SHP77 (cell line): ENCODE results near the gene AJM1.

Experiments used
- DNase-seq, 2 experiments: peaks; one replicate each; lab custom pipeline; 2025; lab: John Stamatoyannopoulos, UW

Gene AJM1

GRCh38 chr9:136808075-136808805 is 34.0 kb upstream of the AJM1 start:
- DNase-seq = no peak

DNA sequence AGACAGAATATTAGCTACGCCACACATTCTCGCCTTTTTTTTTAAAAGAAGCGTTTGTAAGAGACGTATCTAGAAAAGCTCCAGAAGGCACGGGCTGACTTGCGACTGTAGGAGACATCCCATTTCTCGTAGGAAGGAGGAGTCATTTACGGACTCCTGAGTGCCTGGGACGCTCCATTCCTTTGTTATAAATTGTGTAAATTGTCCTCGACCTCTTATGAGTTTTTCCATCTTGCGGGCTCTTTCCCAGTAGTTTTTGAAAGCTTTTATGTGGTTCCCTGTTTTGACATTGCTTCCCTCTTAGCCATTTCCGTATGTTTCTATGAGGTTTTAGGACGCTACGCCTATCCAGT is 33.5 kb upstream of the AJM1 start:
- no peak for DNase-seq

GRCh38 chr9:136814725-136815421 is 27.4 kb upstream of the AJM1 start:
- DNase-seq = no peak

GRCh38 chr9:136815422-136815782 is 26.9 kb upstream of the AJM1 start:
- DNase-seq = no peak

GRCh38 chr9:136820971-136821825 is 21.1 kb upstream of the AJM1 start:
- DNase-seq = no peak

DNA sequence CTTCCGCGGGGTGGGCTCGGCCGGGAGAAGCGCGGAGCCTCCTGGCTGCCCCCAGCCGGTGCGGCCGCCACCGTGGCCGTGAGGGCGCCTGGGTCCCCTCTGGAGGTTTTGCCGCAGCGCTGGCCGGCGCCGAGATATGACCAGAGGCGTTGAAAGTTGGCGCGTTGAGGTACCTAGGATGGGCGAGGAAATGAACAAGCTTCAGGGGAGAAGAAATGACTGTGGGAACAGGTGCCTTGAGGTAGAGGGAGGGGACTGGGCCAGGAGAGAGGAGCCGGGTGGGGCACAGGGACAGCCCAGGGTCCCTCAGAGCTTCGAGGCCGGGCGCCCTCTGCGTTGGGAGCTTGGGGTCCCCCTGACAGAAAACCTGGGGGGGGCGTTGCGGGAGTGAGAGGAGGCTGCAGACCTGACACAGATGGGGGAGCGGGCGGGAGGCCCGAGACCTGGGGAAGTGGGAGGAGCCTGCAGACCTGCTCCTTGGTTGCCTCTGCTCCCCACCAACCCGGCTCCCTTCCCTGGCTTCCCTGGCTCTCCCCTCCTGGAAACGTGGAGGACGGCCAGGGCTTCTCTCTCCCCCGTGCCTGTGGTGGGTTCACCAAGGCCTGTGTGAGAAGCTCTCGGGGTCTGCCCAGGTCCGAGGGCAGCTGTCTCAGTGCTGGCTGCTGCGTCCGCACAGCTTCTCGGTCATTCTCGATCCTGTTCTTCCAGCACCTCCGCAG is 20.3 kb upstream of the AJM1 start:
- no peak for DNase-seq

DNA sequence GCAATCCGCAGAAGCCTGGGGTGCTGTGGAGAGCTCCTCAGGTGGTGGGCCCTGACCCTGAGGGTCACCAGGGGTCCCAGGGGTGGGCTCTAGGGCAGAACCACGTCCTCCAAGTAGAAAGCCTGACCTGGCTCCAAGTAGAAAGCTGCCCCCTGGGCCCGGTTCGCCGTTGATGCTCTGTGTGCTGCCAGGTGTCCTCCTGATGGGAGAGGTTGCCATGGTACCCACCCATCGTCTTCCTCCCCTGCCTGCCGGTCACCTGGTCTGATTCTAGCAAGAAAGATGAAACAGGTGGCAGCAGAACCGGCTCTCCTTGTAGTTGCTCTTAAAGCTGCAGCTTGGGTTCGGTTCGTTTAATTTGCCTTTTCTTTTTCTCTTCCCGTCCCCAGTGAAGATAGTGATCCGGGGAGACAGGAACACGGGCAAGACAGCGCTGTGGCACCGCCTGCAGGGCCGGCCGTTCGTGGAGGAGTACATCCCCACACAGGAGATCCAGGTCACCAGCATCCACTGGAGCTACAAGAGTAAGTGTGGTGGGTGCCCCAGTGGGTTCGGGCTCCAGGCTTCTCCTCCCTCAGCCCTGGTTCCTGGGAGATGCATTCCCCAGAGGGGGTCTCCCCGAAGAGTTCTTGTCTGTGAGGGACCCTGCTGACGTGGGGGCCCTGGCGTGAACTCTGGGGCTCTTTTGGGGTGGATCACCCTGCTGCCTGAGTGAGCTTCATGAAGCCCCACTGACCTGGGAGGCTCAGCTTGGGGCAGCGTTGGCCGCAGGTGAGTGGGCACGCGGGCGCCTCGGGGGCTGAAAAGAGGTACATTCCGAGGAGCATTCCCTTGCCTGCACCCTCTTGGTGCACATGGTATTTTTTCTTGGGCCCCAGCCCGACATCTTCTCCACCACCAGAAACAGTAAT is 18.9 kb upstream of the AJM1 start:
- no peak for DNase-seq

GRCh38 chr9:136824496-136825225 is 17.6 kb upstream of the AJM1 start:
- DNase-seq = no peak

DNA sequence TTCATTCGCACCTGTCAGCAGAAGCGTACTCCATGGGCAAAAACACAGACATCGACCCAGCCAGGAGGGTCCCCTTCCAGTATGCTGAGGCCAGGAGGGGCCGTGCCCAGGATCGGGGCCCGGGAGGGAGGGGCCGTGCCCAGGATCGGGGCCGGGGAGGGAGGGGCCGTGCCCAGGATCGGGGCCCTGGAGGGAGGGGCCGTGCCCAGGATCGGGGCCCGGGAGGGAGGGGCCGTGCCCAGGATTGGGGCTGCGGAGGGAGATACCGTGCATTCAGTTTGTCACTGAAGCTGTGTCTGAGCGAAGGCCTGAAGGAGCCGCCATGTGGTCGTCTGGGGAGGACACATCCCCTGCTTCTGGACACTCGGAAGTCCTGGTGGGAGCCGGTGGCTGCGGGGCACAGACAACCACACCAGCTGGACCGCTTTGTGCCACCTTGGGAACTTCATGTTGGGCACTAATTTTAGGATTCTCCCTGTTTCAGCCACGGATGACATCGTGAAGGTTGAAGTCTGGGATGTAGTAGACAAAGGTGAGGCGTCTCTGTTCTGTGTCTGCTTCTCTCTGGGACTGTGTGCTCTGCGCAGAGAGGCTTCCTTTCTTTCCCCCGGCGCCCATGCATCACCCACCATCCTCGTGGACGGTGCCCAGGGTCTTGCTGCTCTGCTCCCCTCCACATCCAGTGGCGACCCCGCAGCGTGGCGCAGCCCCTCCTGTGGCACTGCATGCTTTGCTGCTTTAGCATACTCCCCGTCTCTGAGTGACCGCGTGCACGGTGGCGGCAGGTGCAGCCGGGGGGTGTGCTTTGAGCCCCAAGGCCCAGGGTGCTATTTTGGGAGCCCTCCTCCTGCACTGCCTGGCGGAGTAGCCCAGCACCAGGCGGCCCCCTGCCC is 16.7 kb upstream of the AJM1 start:
- no peak for DNase-seq

GRCh38 chr9:136826188-136826541 is 16.1 kb upstream of the AJM1 start:
- no peak for DNase-seq

DNA sequence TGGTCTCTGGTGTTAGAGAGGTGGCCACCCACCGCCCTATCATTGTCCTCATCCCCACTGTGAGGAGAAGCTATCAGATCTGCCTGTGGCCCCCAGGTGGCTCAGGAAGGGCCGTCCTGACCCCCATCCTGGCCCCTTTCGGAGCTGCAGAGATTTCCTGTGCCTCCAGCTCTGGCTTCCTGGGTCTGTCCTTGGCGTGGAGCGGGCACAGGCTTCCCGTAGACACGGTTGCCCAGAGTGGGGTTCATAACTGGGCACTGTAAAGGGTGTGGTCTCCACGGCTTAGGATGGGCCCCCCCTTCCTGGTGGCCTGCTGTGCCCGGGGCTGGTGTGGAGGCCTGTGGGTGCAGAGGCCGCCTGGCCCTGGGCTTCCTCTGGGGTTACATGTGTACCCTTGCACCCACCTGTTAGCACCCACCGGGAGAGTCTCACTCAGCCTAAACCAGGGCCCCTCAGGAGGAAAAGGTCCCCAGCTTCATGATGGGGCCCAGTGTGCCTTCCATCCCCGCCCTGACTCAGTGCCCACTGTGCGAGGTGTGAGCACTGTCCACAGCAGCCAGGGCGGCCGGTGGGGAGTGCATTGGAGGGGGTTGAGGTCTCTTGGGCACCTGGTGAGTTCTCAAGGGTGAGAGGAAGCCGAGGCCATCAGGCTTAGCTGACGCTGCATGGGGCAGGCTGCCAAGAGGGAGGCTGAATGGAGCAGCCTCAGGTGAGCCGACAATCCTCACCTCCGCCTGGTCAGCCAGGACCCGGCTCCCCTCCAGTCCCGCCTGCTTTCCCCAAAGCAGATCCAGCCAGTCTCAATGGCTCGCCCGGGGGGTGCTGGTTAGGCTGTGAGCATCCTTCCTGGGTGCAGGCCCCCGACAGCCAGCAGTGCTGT is 15.3 kb upstream of the AJM1 start:
- DNase-seq = no peak

DNA sequence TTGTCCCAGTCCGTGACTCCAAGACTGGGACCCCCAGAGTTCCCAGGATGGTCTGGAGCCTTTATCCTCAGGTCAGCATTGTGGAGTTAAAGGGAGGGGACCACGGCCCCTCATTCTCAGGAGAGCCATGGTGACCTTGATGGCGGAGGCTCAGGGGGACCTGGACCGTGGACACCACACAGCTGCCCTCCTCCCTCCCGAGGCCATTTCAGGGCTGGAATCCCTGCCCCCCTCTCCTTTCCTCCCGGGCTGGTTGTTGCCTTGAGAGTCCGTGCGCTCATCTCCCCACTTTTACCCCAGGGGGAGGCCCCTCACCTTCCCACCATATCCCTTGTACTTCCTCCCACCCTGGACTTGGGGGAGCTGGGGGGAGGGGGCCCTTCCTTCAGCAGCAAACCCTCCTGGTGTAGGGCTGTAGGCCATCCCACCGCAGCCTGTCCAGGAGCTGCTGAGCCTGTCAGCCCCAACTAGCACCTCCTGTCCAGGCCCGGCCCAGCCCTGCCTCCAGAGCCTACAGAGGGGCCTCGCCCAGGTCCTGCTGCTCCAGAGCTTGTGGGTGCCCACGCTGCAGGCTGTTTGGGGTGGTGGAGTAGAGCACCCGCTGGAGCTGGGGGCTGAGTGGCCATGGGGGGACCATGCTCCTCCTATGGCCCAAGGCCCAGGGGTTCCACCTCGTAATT is 14.3 kb upstream of the AJM1 start:
- DNase-seq = no peak

GRCh38 chr9:136828474-136829140 is 13.7 kb upstream of the AJM1 start:
- DNase-seq = no peak

GRCh38 chr9:136829412-136829811 is 12.9 kb upstream of the AJM1 start:
- no peak for DNase-seq

- no peak for DNase-seq
These were observed 12.0 kb upstream of the AJM1 start for GRCh38 chr9:136829981-136830885.

GRCh38 chr9:136831002-136831719 is 11.1 kb upstream of the AJM1 start:
- DNase-seq = no peak
